ENCODE measurements around the gene CRHR2. TPM values are rescaled to one million over a fixed set of nuclear protein-coding genes. Genes with fewer than 3 reads are reported as not detected.

Gene CRHR2
- total RNA-seq, 1 experiment from 2014 or later, result not detected

DNA sequence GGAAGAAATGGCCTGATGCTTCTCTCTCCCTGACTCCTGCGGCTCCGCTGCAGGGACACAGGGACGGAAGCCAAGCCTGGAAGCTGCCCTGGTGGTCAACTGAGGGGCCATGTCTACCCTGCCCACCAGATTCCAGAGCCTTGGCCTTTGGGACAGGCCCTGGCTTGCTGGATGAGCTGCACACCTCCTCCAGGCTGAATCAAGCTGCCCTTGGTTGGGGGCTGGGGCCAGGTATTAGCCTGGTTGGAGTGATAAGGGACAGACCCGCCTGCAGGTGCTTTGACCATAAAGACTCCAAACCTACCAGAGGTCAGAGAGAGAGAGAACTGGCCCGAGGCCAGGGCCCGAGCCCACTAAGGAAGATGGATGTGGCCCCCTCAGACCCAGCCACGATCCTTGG, 30.1 kb downstream of the CRHR2 start:
- Mint-ChIP-seq H3K9me3 (ENCODE audit: unreplicated experiment) (no peaks in the 10 kb centered on the region), H3K4me1 (ENCODE audit: insufficient read depth, unreplicated experiment) (no peaks in the 10 kb centered on the region), H3K36me3 (ENCODE audit: insufficient read depth, unreplicated experiment) (peaks cover 12% of the 10 kb centered on the region), H3K4me3 (ENCODE audit: unreplicated experiment) (no peak overlapping the region), H3K27ac (ENCODE audit: low read depth, unreplicated experiment) (no peak overlapping the region), H3K27me3 (ENCODE audit: insufficient read depth, unreplicated experiment) (no peaks in the 10 kb centered on the region)
- TF ChIP-seq, protein P1, sequence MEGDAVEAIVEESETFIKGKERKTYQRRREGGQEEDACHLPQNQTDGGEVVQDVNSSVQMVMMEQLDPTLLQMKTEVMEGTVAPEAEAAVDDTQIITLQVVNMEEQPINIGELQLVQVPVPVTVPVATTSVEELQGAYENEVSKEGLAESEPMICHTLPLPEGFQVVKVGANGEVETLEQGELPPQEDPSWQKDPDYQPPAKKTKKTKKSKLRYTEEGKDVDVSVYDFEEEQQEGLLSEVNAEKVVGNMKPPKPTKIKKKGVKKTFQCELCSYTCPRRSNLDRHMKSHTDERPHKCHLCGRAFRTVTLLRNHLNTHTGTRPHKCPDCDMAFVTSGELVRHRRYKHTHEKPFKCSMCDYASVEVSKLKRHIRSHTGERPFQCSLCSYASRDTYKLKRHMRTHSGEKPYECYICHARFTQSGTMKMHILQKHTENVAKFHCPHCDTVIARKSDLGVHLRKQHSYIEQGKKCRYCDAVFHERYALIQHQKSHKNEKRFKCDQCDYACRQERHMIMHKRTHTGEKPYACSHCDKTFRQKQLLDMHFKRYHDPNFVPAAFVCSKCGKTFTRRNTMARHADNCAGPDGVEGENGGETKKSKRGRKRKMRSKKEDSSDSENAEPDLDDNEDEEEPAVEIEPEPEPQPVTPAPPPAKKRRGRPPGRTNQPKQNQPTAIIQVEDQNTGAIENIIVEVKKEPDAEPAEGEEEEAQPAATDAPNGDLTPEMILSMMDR (IDR thresholded peaks at IDR 0.05; ENCODE audit: unreplicated experiment), result no peak
- no peak for DNase-seq (ENCODE audit: unreplicated experiment)
- ChIA-PET POLR2A (no interaction called here), CTCF (interaction anchor here (2.1 kb wide), 1 partner anchor 89 kb away, joined by 8 read pairs; no protein-coding TSS in a partner anchor)
- no TSS peak for BruUV-seq (replicated peaks)
- intact Hi-C loops (cut with micrococcal nuclease), result no loop called here

DNA sequence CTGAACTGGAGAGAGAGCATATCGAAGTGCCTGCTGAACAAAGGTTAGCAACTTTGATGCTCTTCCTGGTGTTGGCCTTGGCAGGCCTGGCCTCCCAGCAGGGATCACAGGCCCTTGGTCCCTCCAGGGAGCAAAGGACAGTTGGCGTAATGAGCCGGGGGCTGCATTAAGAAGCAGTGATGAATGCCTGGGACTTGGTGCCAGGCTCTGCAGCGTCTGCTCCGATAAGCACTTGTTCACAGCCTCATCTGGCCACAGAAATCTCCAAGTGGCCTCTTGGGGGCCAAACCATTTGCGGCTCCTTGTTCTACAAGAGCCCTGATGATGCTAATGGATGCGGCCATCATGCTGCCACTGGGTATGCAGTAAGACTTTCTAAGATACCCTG, 31.8 kb downstream of the CRHR2 start:
- intact Hi-C loops (cut with micrococcal nuclease), result no loop called here
- no peaks in the 10 kb centered on the region for H3K9me3 Mint-ChIP-seq (ENCODE audit: unreplicated experiment)
- H3K27ac Mint-ChIP-seq (ENCODE audit: low read depth, unreplicated experiment), result no peak overlapping the region
- no peak overlapping the region for H3K4me3 Mint-ChIP-seq (ENCODE audit: unreplicated experiment)
- TF ChIP-seq, protein P1 (IDR thresholded peaks at IDR 0.05; ENCODE audit: unreplicated experiment), result no peak
- CTCF ChIA-PET, result interaction anchor here (0.8 to 1.0 kb wide), 2 partner anchors 84 to 90 kb away, joined by 3 to 4 read pairs; no protein-coding TSS in a partner anchor
- H3K27me3 Mint-ChIP-seq (ENCODE audit: insufficient read depth, unreplicated experiment), result no peaks in the 10 kb centered on the region
- BruUV-seq (replicated peaks), result no TSS peak
- H3K36me3 Mint-ChIP-seq (ENCODE audit: insufficient read depth, unreplicated experiment), result peaks cover 16% of the 10 kb centered on the region
- no peaks in the 10 kb centered on the region for H3K4me1 Mint-ChIP-seq (ENCODE audit: insufficient read depth, unreplicated experiment)
- DNase-seq (ENCODE audit: unreplicated experiment), result no peak
- POLR2A ChIA-PET, result interaction anchor here (1.7 kb wide), 1 partner anchor 10 kb away, joined by 5 read pairs; no protein-coding TSS in a partner anchor

DNA sequence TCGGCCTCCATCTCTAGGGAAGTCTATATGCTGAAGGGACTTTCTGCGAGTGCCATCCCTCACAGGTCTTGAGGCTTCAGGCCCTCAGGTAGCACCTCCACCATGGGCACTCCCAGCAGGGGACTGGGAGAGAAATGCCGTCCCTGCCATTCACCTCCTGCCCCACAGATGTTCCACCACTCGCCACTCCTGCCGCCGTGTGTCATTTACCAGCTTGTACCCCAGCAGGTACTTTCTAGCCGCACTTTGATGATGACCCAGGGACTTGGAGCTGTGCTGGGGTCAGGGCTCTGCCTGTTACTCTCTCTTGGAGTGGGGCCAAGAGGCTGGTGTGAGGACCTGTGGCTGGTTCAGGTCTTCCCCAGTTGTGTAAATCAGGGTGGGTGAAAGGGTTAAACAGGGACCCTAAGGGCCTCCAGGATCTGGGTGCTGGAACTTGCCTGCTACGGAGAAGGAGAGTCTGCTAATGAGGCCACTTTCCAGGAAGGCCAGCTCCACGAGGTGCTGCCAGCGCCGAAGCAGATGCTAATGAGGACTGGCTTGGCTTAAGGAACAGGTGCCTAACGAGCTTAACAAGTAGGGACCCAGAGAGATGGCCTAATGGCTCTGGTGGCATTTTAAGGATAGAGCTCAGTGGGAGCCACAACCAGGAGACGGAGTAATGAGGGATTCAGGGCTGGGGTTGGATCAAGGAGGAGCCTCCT, 32.4 kb downstream of the CRHR2 start:
- H3K4me3 Mint-ChIP-seq (ENCODE audit: unreplicated experiment), result no peak overlapping the region
- no peaks in the 10 kb centered on the region for H3K27me3 Mint-ChIP-seq (ENCODE audit: insufficient read depth, unreplicated experiment)
- no peak overlapping the region for H3K27ac Mint-ChIP-seq (ENCODE audit: low read depth, unreplicated experiment)
- ChIA-PET POLR2A (interaction anchor here (1.7 kb wide), 1 partner anchor 11 kb away, joined by 5 read pairs; no protein-coding TSS in a partner anchor), CTCF (no interaction called here)
- no peaks in the 10 kb centered on the region for H3K9me3 Mint-ChIP-seq (ENCODE audit: unreplicated experiment)
- no peaks in the 10 kb centered on the region for H3K4me1 Mint-ChIP-seq (ENCODE audit: insufficient read depth, unreplicated experiment)
- H3K36me3 Mint-ChIP-seq (ENCODE audit: insufficient read depth, unreplicated experiment), result peaks cover 20% of the 10 kb centered on the region
- intact Hi-C loops (cut with micrococcal nuclease), result no loop called here
- DNase-seq (ENCODE audit: unreplicated experiment), result no peak
- TF ChIP-seq, protein P1 (IDR thresholded peaks at IDR 0.05; ENCODE audit: unreplicated experiment), result no peak
- BruUV-seq (replicated peaks), result no TSS peak

DNA sequence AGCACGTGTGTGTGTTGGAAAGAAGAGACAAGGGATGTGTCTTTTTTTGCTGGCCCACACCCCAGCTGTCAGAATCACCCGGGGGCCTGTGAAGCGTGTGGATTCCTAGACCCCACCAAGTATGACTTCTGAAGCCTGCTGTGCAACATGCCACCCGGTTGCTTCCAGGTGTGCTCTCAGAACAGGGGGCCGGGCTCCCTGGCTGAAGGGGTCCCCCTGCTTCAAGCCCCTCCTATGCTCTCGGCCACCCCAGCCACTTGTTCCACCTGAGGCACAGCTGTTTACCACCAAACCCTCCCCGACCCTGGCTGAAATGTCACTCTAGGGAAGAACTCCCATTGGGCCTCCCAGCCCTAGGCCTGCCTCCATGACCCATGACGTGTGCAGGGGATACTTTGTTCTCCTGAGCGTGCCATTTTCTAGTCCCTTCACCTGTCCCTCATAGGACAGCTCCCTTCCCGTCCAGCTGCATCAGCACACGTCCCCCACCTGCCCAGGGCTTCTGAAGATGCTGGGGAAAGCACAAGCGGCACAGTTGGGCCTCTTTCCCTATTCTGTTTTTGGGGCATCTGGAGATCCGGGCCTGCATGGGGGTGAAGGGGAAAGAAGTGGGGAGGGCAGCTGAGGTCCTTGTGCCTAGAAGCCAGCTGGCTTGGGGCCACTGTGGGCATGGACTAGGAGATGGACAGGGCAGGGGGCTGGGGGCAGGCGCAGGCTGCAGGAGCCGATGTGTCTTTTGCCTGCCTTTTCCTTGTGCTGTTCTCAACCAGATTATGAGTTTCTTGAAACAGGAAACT, 33.3 kb downstream of the CRHR2 start:
- Mint-ChIP-seq H3K9me3 (ENCODE audit: unreplicated experiment) (no peaks in the 10 kb centered on the region), H3K4me1 (ENCODE audit: insufficient read depth, unreplicated experiment) (no peaks in the 10 kb centered on the region), H3K27ac (ENCODE audit: low read depth, unreplicated experiment) (no peak overlapping the region), H3K27me3 (ENCODE audit: insufficient read depth, unreplicated experiment) (no peaks in the 10 kb centered on the region), H3K4me3 (ENCODE audit: unreplicated experiment) (no peak overlapping the region), H3K36me3 (ENCODE audit: insufficient read depth, unreplicated experiment) (peaks cover 28% of the 10 kb centered on the region)
- TF ChIP-seq, protein P1 (IDR thresholded peaks at IDR 0.05; ENCODE audit: unreplicated experiment), result no peak
- ChIA-PET CTCF (no interaction called here), POLR2A (no interaction called here)
- BruUV-seq (replicated peaks), result no TSS peak
- no peak for DNase-seq (ENCODE audit: unreplicated experiment)
- intact Hi-C loops (cut with micrococcal nuclease), result no loop called here

Measured in MCF 10A (cell line).